ENCODE measurements around the gene GNPDA1. TPM values are rescaled to one million over a fixed set of nuclear protein-coding genes. Genes with fewer than 3 reads are reported as not detected.

GNPDA1 gene
- total and polyA plus RNA-seq, 9 of the 15 experiments (the other 6 are each of a cell fraction or from before 2014, with no cell fraction given) = 14.1 to 145 (median 52.2) TPM

DNA sequence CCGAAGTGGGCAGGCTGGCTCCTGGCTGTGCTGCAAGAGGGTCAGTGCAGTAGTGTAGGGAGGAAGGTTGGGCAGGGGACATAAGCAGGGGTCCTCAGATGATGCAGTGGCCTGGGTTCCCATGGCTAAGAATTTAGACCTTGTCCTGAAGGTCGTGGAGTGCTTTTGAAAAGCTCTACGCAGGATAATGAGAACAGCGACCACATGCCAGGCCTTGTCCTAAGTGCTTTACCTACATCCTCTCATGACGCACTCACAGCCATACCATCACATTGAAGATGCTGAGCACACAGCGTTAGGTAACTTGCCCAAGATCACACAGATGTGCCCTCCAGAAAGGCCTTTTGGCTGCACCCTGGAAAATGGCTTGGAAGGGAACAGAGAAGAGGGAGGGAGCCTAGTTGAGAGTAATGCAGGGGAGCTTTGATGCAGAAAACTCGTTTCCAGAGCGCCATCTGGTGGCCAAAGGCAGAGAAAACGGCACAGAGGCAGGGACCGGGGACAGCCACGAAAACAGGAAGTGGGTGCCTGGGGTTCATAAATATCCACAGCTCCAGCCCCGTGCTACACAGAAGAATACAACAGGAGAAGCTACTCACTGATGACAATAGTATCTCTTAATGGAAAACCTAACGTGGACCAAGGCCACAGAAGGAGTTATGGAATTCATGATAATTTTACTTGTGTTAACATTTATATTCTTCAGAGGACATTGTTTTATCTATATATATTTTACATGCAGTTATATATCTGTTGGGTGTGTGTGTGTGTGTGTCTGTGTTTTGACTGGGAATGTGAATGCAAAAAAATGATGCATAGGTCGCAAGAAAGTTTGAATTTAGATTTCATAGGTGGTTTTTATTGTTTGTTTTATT lies 52.1 kb downstream of the GNPDA1 start (continued):
- TF ChIP-seq, protein P1, sequence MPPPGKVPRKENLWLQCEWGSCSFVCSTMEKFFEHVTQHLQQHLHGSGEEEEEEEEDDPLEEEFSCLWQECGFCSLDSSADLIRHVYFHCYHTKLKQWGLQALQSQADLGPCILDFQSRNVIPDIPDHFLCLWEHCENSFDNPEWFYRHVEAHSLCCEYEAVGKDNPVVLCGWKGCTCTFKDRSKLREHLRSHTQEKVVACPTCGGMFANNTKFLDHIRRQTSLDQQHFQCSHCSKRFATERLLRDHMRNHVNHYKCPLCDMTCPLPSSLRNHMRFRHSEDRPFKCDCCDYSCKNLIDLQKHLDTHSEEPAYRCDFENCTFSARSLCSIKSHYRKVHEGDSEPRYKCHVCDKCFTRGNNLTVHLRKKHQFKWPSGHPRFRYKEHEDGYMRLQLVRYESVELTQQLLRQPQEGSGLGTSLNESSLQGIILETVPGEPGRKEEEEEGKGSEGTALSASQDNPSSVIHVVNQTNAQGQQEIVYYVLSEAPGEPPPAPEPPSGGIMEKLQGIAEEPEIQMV (tag; conservative IDR thresholded peaks at IDR 0.05; ENCODE audit: low read depth) = no peak; the same call in 1 of the 2 replicates
- TF ChIP-seq KDM2B (CRISPR knock-in tag; IDR thresholded peaks at IDR 0.05) (no peak), E2F8 (IDR thresholded peaks at IDR 0.05; ENCODE audit: low read depth, partially characterized antibody) (peak; percentile 35), SMC3 (conservative IDR thresholded peaks at IDR 0.05; ENCODE audit: insufficient read depth, low read depth, low read length) (peak; percentile 91), ARNT (IDR thresholded peaks at IDR 0.05) (0 out of 4 replicates have a peak, but pooled peaks of 1 of the 2 experiments have one; percentile 59)
